ENCODE data around the gene FNDC3B.

FNDC3B gene

DNA sequence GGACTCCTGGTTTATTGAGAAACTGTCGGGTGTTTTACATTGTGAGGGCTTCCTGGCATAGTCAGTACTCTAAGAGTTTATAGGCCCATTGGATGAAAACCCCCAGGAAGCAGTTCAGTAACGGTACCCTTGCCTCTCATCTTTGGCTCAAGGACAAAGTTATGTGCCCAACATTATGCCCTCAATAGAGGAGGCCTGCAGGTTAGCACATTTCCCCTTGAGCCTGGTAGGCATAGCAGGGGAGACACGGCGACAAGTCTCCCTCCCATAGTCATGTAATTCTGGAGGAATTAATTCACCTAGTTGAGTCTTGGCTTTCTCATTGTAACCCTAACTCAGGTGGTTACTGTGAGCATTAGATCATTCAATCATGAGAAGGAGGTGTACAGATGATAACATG is 348.4 kb downstream of the FNDC3B start:
- H3K27me3 ChIP-seq (ENCODE audit: insufficient read depth, low read length): no peaks in the 10 kb centered on the region
- WGBS: 85% methylated on average over 4 of the region's 4 CpGs
- no peak overlapping the region for H3K27ac ChIP-seq (ENCODE audit: low read depth, low read length)
- peaks cover 6% of the 10 kb centered on the region; the same call in 1 of the 2 replicates for H3K4me1 ChIP-seq (ENCODE audit: insufficient read depth, low read length)
- no peak overlapping the region for H3K9ac ChIP-seq (ENCODE audit: low read depth, low read length)
- H3K4me3 ChIP-seq (ENCODE audit: low read length): no peak overlapping the region
- H3K9me3 ChIP-seq (ENCODE audit: insufficient read depth, low read depth, low read length): no peaks in the 10 kb centered on the region
- no peaks in the 10 kb centered on the region; the same call in 1 of the 2 replicates for H3K36me3 ChIP-seq (ENCODE audit: insufficient read depth, low read length)

DNA sequence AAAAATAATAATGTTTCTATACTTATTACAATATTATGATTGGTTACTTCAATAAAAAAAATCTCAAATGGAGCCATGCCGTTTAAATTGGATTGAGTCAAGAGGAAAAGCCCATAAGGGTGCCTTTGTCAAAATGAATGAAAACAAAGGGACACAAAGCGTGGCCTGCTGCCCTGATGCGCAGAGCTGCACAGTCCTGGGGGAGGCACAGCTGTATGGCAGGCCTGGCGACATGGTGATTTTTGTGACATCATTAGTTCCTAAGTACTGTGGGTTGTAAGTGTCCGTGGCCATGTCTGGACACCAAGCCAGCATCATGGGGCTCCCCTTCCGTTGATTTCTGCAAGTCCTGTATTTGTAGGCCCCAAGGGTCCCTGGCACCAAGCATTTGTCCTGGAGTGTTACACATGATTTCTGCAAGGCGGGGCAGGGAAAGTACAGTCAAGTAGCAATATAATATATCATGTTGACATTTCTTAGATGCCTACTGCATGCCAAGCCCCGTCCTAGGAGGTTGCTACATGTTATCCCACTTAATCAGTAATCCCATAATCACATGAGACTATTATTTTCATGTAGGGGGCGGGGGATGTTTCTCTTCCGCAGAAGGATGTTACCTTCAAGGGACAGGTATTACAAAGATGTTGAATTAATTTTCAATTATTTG is 349.2 kb downstream of the FNDC3B start:
- Histone ChIP-seq H3K4me1 (ENCODE audit: insufficient read depth, low read length) (peaks cover 6% of the 10 kb centered on the region; the same call in 1 of the 2 replicates), H3K27ac (ENCODE audit: low read depth, low read length) (no peak overlapping the region), H3K36me3 (ENCODE audit: insufficient read depth, low read length) (peaks cover 3% of the 10 kb centered on the region; the same call in 1 of the 2 replicates), H3K9me3 (ENCODE audit: insufficient read depth, low read depth, low read length) (no peaks in the 10 kb centered on the region; the same call in 1 of the 2 replicates), H3K4me3 (ENCODE audit: low read length) (no peak overlapping the region), H3K27me3 (ENCODE audit: insufficient read depth, low read length) (no peaks in the 10 kb centered on the region), H3K9ac (ENCODE audit: low read depth, low read length) (no peak overlapping the region)
- WGBS: 96% methylated on average over 8 of the region's 10 CpGs

DNA sequence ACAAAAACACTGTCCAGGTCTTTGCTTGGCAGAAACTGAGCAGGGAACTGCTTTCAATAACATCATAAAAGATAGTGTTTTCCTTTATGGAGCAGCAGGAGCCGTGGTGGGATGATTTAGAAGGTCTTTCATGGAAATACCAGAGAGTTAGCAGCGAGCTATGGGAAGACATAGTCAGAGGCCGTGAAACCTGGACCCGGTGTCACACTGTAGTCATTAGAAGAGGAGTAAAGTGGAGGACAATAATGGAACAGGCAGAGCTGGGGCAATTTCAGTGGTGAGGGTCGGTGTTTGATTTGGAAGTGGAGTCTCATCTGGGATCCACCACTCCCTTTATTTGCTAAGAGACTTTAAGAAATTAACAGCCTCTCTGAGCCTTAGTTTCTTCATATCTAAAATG is 351.4 kb downstream of the FNDC3B start:
- no peak overlapping the region for H3K9ac ChIP-seq (ENCODE audit: low read depth, low read length)
- H3K36me3 ChIP-seq (ENCODE audit: insufficient read depth, low read length): peaks cover 3% of the 10 kb centered on the region; the same call in 1 of the 2 replicates
- peaks cover 6% of the 10 kb centered on the region; the same call in 1 of the 2 replicates for H3K4me1 ChIP-seq (ENCODE audit: insufficient read depth, low read length)
- no peaks in the 10 kb centered on the region for H3K27me3 ChIP-seq (ENCODE audit: insufficient read depth, low read length)
- no peak overlapping the region for H3K4me3 ChIP-seq (ENCODE audit: low read length)
- H3K27ac ChIP-seq (ENCODE audit: low read depth, low read length): no peak overlapping the region
- 95% methylated on average over 5 of the region's 5 CpGs for WGBS
- no peaks in the 10 kb centered on the region; the same call in 1 of the 2 replicates for H3K9me3 ChIP-seq (ENCODE audit: insufficient read depth, low read depth, low read length)

DNA sequence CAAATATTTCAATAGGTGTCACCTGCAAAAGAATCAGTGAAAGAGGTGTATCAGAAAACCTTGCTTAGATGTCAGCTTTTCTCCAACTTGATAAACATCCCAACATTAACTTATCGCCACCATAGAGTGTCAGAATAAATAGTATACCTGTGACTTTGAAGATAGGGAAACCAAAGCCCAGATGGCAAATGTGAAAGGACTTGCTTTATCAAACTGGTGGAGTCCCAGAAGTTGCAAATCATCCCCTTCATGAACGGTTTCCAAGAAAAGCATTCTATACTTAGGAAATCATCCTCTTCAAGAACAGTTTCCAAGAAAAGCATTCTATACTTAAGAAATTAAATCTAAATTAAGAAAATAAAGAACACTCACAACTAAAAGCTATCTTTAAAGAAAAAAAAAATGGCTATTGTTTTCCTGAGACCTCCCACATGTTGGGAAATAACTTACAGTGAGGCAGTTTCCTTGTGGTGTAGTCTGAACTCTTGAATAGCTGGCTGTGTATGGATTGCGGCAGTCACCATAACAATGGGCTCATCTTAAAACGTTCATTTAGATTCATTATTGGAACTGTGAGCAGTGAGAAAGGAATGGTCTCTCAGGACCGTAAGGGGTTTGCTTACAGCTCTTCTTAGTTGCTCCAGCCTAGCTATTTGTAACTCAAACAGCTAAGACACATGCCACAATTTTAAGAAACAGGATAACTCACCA is 352.4 kb downstream of the FNDC3B start:
- H3K36me3 ChIP-seq (ENCODE audit: insufficient read depth, low read length): peaks cover 3% of the 10 kb centered on the region; the same call in 1 of the 2 replicates
- 87% methylated on average over 4 of the region's 5 CpGs for WGBS

DNA sequence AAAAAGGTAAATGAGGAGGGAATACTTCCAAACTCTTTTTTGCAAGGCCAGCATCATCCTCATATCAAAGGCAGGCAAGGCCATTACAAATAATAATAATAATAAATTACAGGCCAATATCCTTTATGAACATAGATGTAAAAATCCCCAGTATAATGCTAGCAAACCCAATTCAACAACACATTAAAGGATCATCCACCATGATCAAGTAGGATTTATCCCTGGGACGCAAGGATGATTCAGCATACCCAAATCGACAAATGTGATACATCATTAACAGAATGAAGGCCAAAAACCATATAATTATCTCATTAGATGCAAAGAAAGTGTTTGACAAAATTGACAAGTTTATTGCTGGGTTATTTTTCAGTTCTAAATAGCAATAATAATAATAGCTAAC is 355.3 kb downstream of the FNDC3B start:
- peaks cover 6% of the 10 kb centered on the region; the same call in 1 of the 2 replicates for H3K4me1 ChIP-seq (ENCODE audit: insufficient read depth, low read length)
- H3K9me3 ChIP-seq (ENCODE audit: insufficient read depth, low read depth, low read length): no peaks in the 10 kb centered on the region; the same call in 1 of the 2 replicates
- H3K27me3 ChIP-seq (ENCODE audit: insufficient read depth, low read length): no peaks in the 10 kb centered on the region
- H3K36me3 ChIP-seq (ENCODE audit: insufficient read depth, low read length): peaks cover 22% of the 10 kb centered on the region
- H3K4me3 ChIP-seq (ENCODE audit: low read length): no peak overlapping the region
- H3K9ac ChIP-seq (ENCODE audit: low read depth, low read length): no peak overlapping the region
- H3K27ac ChIP-seq (ENCODE audit: low read depth, low read length): no peak overlapping the region
- WGBS: 100% methylated on average over 2 of the region's 2 CpGs

More for the DNA sequence above, 352.4 kb downstream of the FNDC3B start:
- Histone ChIP-seq H3K9me3 (ENCODE audit: insufficient read depth, low read depth, low read length) (no peaks in the 10 kb centered on the region; the same call in 1 of the 2 replicates), H3K4me3 (ENCODE audit: low read length) (no peak overlapping the region), H3K9ac (ENCODE audit: low read depth, low read length) (no peak overlapping the region), H3K27me3 (ENCODE audit: insufficient read depth, low read length) (no peaks in the 10 kb centered on the region), H3K27ac (ENCODE audit: low read depth, low read length) (no peak overlapping the region), H3K4me1 (ENCODE audit: insufficient read depth, low read length) (peaks cover 6% of the 10 kb centered on the region; the same call in 1 of the 2 replicates)

DNA sequence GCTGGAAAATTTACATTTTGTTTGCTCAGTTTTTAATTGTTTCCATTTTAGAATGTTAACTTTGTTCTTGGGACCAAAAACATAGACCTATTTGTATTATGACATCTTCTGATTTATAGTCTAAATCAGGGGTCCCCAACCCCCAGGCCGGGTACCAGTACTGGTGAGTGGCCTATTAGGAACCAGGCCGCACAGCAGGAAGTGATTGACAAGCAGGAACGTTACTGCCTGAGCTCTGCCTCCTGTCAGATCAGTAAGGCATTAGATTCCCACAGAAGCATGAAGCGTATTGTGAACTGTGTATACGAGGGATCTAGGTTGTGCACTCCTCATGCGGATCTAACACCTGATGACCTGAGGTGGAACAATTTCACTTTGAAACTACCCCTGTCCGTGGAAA is 357.0 kb downstream of the FNDC3B start:
- Histone ChIP-seq H3K4me1 (ENCODE audit: insufficient read depth, low read length) (peaks cover 6% of the 10 kb centered on the region; the same call in 1 of the 2 replicates), H3K9me3 (ENCODE audit: insufficient read depth, low read depth, low read length) (no peaks in the 10 kb centered on the region; the same call in 1 of the 2 replicates), H3K36me3 (ENCODE audit: insufficient read depth, low read length) (peaks cover 33% of the 10 kb centered on the region), H3K9ac (ENCODE audit: low read depth, low read length) (no peak overlapping the region), H3K27me3 (ENCODE audit: insufficient read depth, low read length) (no peaks in the 10 kb centered on the region), H3K27ac (ENCODE audit: low read depth, low read length) (no peak overlapping the region), H3K4me3 (ENCODE audit: low read length) (no peak overlapping the region)
- 87% methylated on average over 7 of the region's 7 CpGs for WGBS

DNA sequence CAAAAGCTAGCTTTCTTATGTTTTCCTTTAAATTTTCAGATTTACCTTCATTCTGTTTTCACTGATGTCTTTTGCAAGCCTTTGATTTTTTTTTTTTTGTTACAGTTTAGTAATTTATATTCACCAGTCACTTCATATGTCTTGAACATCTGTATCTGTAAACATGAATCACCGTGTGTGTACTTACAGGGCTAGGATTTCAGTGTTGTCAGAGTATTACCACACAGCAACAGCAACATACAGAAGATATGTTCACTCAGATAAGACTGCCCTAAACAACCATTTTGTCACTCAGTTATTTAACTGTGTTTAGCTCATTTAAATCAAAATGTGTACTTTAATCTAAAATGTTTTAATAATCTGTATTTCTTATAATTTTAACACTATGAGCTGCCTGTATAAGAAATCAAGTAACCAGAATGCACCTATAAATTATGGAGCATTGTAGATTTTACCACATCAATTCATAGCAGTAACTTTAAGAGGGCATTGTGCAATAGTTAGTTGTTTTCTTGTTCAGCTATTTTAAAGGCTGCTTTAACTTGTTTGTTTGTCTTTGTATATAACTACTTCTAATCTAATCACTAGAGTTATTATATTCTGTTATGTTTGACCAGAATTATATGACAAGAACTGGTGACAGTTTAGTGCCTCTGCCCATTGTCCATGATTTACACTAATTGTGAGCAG is 358.5 kb downstream of the FNDC3B start:
- Histone ChIP-seq H3K4me1 (ENCODE audit: insufficient read depth, low read length) (no peaks in the 10 kb centered on the region), H3K36me3 (ENCODE audit: insufficient read depth, low read length) (peaks cover 34% of the 10 kb centered on the region), H3K9ac (ENCODE audit: low read depth, low read length) (no peak overlapping the region), H3K9me3 (ENCODE audit: insufficient read depth, low read depth, low read length) (no peaks in the 10 kb centered on the region; the same call in 1 of the 2 replicates), H3K4me3 (ENCODE audit: low read length) (no peak overlapping the region), H3K27me3 (ENCODE audit: insufficient read depth, low read length) (no peaks in the 10 kb centered on the region), H3K27ac (ENCODE audit: low read depth, low read length) (no peak overlapping the region)
- WGBS: 92% methylated on average over 1 of the region's 1 CpG

DNA sequence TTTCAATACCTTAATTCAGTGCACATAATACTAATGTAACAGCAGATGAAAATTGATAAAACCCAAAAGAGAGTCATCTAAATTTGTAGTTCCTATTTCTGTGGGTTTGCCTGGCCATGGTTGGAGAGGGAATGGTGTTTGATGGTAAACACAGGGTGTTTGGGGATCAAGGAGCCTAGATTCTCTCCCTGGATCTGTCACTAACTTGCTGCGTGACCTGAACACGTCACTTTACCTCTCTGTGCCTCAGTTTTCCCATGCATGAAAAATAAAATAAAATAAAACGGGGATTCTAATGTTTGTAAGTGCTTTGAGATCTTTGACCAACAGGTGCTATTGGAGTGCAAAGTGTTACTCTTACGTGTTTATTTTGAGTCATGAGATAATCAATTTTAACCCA is 359.1 kb downstream of the FNDC3B start:
- no peaks in the 10 kb centered on the region for H3K4me1 ChIP-seq (ENCODE audit: insufficient read depth, low read length)
- H3K27me3 ChIP-seq (ENCODE audit: insufficient read depth, low read length): no peaks in the 10 kb centered on the region
- H3K4me3 ChIP-seq (ENCODE audit: low read length): no peak overlapping the region
- H3K27ac ChIP-seq (ENCODE audit: low read depth, low read length): no peak overlapping the region
- no peak overlapping the region for H3K9ac ChIP-seq (ENCODE audit: low read depth, low read length)
- H3K36me3 ChIP-seq (ENCODE audit: insufficient read depth, low read length): peaks cover 31% of the 10 kb centered on the region
- no peaks in the 10 kb centered on the region for H3K9me3 ChIP-seq (ENCODE audit: insufficient read depth, low read depth, low read length)
- 94% methylated on average over 4 of the region's 4 CpGs for WGBS

DNA sequence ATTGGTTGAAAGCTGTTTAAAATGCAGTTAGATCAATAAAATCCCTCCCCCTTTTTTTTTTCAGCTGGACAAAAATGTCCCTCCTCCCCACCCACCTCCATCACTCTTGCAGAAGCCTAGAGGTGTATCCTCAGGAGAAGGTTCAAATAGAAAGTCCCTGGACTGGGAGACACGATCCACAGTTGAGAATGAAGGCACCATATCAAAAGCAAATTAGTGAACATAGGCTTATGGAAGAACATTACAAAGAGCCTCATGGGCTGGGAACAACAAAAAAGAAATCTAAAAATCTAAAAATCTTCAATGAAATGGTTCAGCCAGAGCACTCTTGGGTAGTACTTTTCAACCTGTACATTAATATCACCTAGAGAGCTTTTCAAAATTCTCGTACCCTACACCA is 362.7 kb downstream of the FNDC3B start:
- Histone ChIP-seq H3K9me3 (ENCODE audit: insufficient read depth, low read depth, low read length) (no peaks in the 10 kb centered on the region), H3K9ac (ENCODE audit: low read depth, low read length) (no peak overlapping the region), H3K27ac (ENCODE audit: low read depth, low read length) (no peak overlapping the region), H3K4me1 (ENCODE audit: insufficient read depth, low read length) (no peaks in the 10 kb centered on the region), H3K27me3 (ENCODE audit: insufficient read depth, low read length) (no peaks in the 10 kb centered on the region), H3K36me3 (ENCODE audit: insufficient read depth, low read length) (peaks cover 29% of the 10 kb centered on the region), H3K4me3 (ENCODE audit: low read length) (no peak overlapping the region)
- WGBS: 91% methylated on average over 2 of the region's 2 CpGs

DNA sequence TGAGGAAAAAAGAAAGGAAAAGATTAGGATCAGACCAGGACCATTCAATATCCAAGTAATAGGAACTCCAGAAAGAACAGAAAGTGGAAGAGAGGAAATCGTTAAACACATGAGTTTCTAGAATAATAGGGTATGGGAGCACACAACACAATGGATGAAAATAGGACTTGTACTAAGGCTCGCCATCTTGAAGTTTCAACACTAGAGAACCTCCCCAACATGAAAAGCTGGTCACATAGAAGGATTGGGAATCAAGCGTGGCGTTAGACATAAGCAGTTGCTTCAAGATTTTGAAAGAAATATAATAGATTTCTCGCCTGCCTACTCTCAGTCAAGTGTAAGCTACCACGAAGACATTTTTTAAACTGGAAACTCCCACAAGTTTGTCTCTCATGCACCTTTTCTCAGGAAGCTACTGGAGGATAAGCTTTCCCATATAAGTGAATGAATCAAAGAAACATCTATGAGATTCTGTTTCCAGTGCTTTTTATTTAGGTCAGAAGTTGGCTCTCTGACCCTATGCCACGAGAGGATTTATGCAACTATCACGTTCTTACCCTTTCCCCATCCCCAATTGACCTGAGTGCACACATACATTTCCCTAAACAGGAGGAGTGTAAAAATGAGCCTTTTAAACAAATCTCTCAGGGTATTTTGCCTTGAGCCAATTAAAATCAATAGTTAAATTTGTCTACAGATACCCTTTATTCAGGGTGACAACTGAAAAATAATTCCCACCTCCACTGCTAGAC is 363.7 kb downstream of the FNDC3B start:
- Histone ChIP-seq H3K4me3 (ENCODE audit: low read length) (no peak overlapping the region), H3K27me3 (ENCODE audit: insufficient read depth, low read length) (no peaks in the 10 kb centered on the region), H3K9me3 (ENCODE audit: insufficient read depth, low read depth, low read length) (no peaks in the 10 kb centered on the region), H3K36me3 (ENCODE audit: insufficient read depth, low read length) (peaks cover 19% of the 10 kb centered on the region), H3K4me1 (ENCODE audit: insufficient read depth, low read length) (no peaks in the 10 kb centered on the region), H3K9ac (ENCODE audit: low read depth, low read length) (no peak overlapping the region), H3K27ac (ENCODE audit: low read depth, low read length) (no peak overlapping the region)
- 92% methylated on average over 8 of the region's 8 CpGs for WGBS

All from HUES64 (cell line).